ENCODE data around the gene MUC13. TPM values are rescaled to one million over a fixed set of nuclear protein-coding genes. Genes with fewer than 3 reads are reported as not detected.

Gene MUC13
- total RNA-seq, 1 donor from 2014 or later = not detected

DNA sequence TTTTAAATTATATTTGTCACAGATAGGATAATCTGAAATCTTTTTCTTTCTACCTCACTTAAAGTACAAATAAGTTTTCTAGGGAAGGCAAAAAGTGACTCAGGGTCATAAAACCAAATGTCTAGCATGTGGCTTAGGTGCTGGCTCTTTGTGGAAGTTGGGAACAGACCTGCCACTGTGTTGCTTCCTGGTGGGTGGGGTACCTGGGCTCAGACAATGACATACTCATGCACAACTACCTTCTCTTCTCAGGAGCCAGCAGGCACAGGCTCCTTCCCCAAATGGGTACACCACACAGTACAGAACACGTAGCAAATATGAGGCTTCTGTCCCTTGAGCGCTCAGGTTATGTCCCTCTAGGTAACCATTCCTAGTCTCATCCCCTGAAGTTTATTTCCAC is 40.1 kb upstream of the MUC13 start:
- H3K27me3 Mint-ChIP-seq = no peaks in the 10 kb centered on the region
- peaks cover 4% of the 10 kb centered on the region for H3K4me1 Mint-ChIP-seq (ENCODE audit: low read depth)
- no peak overlapping the region for H3K27ac Mint-ChIP-seq
- H3K4me3 Mint-ChIP-seq (ENCODE audit: low read depth) = no peak overlapping the region
- TF ChIP-seq, protein P1, sequence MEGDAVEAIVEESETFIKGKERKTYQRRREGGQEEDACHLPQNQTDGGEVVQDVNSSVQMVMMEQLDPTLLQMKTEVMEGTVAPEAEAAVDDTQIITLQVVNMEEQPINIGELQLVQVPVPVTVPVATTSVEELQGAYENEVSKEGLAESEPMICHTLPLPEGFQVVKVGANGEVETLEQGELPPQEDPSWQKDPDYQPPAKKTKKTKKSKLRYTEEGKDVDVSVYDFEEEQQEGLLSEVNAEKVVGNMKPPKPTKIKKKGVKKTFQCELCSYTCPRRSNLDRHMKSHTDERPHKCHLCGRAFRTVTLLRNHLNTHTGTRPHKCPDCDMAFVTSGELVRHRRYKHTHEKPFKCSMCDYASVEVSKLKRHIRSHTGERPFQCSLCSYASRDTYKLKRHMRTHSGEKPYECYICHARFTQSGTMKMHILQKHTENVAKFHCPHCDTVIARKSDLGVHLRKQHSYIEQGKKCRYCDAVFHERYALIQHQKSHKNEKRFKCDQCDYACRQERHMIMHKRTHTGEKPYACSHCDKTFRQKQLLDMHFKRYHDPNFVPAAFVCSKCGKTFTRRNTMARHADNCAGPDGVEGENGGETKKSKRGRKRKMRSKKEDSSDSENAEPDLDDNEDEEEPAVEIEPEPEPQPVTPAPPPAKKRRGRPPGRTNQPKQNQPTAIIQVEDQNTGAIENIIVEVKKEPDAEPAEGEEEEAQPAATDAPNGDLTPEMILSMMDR (IDR thresholded peaks at IDR 0.05; ENCODE audit: unreplicated experiment) = no peak
- DNase-seq (ENCODE audit: low spot score, unreplicated experiment) = no peak
- H3K36me3 Mint-ChIP-seq (ENCODE audit: insufficient read depth) = peaks cover 4% of the 10 kb centered on the region
- no peaks in the 10 kb centered on the region for H3K9me3 Mint-ChIP-seq (ENCODE audit: low read depth)

DNA sequence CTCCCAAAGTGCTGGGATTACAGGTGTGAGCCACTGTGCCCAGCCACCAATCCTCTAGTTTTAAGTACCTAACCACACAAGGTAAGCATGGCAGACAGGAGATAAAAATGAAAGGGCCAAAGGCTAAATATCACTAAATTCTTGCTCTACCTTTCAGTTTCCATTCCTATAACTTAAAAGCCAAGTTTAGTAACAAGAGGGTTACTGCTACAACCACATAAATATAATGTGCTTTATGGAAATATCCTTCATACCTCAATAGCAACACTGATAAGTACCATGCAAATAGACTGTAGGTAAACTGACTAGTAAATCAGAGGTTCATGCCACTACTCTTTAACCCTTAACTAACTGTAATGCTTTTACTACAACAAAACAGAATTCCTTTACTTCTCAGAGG is 38.7 kb upstream of the MUC13 start:
- TF ChIP-seq, protein P1 (IDR thresholded peaks at IDR 0.05; ENCODE audit: unreplicated experiment) = no peak
- H3K36me3 Mint-ChIP-seq (ENCODE audit: insufficient read depth) = peaks cover 4% of the 10 kb centered on the region
- H3K9me3 Mint-ChIP-seq (ENCODE audit: low read depth) = no peaks in the 10 kb centered on the region
- no peak overlapping the region for H3K27ac Mint-ChIP-seq
- no peak overlapping the region for H3K4me3 Mint-ChIP-seq (ENCODE audit: low read depth)
- DNase-seq (ENCODE audit: low spot score, unreplicated experiment) = no peak
- no peaks in the 10 kb centered on the region for H3K27me3 Mint-ChIP-seq
- H3K4me1 Mint-ChIP-seq (ENCODE audit: low read depth) = peaks cover 4% of the 10 kb centered on the region

DNA sequence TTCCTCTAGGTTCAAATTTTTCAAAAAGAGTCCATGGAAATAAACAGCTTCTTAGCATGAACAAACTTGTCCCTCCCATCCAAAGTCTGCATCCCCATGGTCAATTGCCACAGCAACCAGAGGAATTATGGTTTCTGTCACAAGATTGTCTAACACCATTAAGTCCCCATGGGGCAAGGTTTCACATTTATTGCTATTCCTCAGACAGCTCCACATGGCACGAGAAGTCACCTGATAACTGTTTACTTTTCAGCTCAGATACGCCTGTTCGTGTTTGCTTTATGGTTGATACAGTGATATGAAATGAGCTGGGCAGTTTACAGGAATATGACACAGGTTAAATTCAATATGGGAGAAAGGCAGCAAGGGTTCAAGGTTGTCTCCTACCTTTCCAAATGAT is 37.9 kb upstream of the MUC13 start:
- TF ChIP-seq, protein P1 (IDR thresholded peaks at IDR 0.05; ENCODE audit: unreplicated experiment) = no peak
- peaks cover 4% of the 10 kb centered on the region for H3K4me1 Mint-ChIP-seq (ENCODE audit: low read depth)
- H3K27me3 Mint-ChIP-seq = no peaks in the 10 kb centered on the region
- H3K27ac Mint-ChIP-seq = no peak overlapping the region
- DNase-seq (ENCODE audit: low spot score, unreplicated experiment) = no peak
- H3K36me3 Mint-ChIP-seq (ENCODE audit: insufficient read depth) = peaks cover 4% of the 10 kb centered on the region
- no peak overlapping the region for H3K4me3 Mint-ChIP-seq (ENCODE audit: low read depth)
- no peaks in the 10 kb centered on the region for H3K9me3 Mint-ChIP-seq (ENCODE audit: low read depth)

DNA sequence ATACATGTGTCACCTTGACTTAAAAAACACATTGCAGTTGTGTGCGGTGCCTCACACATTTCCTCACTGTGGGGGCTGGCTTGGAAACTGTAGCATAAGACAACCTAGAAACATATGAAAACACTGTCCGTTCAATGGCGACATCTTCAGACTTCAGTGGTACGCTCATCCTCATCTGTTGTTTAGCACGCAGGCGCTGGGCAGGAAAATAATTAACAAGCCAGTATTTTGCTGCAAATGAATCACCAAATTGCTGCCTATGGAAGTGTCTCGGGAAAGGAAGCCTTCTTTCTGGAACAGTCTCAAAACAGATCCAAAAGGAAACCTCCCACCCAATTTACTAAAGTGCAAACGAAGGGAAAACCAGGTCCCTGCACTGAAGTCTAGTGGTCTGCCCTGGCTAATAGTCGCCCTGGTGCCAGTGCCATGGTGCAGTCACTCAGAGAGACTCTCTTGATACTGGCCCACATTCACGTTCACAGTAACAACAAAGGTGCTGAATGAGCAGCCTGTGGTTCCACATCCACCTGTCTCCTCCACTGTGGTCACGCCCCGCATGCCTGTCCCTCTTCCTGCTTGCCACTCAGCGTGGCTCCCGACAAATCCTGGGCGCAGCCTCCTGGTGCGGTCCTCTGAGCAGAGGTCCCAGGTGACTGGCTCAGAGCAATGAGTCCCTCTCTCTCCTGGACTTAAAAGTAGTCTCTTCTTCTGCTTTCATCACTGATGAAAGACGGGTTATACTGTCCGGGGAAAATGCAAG is 35.6 kb upstream of the MUC13 start:
- H3K27ac Mint-ChIP-seq = no peak overlapping the region
- TF ChIP-seq, protein P1 (IDR thresholded peaks at IDR 0.05; ENCODE audit: unreplicated experiment) = no peak
- peaks cover 4% of the 10 kb centered on the region for H3K4me1 Mint-ChIP-seq (ENCODE audit: low read depth)
- no peak overlapping the region for H3K4me3 Mint-ChIP-seq (ENCODE audit: low read depth)
- no peaks in the 10 kb centered on the region for H3K27me3 Mint-ChIP-seq
- DNase-seq (ENCODE audit: low spot score, unreplicated experiment) = no peak
- no peaks in the 10 kb centered on the region for H3K36me3 Mint-ChIP-seq (ENCODE audit: insufficient read depth)
- H3K9me3 Mint-ChIP-seq (ENCODE audit: low read depth) = no peaks in the 10 kb centered on the region

DNA sequence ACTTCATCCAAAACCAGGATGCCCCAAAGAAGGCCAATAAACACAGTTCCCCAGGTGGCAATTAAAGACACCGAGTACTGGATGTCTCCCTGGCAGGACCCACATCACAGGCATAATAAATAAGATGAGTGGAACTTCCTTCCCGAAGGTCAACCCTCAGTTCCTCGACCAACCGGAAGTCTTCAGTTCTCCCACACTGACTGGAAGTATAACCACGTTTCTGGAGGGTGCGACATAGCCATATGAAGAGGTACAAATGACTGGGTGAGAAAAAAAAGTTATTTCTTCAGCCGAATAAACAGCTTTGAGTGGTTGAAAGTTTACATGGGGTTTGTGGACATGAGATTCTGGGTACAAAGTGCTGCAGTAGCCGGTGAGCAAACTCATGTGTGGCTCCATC is 34.6 kb upstream of the MUC13 start:
- Mint-ChIP-seq H3K36me3 (ENCODE audit: insufficient read depth) (no peaks in the 10 kb centered on the region), H3K9me3 (ENCODE audit: low read depth) (no peaks in the 10 kb centered on the region), H3K4me3 (ENCODE audit: low read depth) (no peak overlapping the region), H3K4me1 (ENCODE audit: low read depth) (peaks cover 4% of the 10 kb centered on the region), H3K27ac (no peak overlapping the region), H3K27me3 (no peaks in the 10 kb centered on the region)
- TF ChIP-seq, protein P1 (IDR thresholded peaks at IDR 0.05; ENCODE audit: unreplicated experiment) = no peak
- no peak for DNase-seq (ENCODE audit: low spot score, unreplicated experiment)
